A673 (cell line): ENCODE results near the gene DGKZ. TPM values are rescaled to one million over a fixed set of nuclear protein-coding genes. Genes with fewer than 3 reads are reported as not detected.

Source experiments
- BruUV-seq: library from RNA; stranded (reverse); fragments of 400-500 nt; replicated peaks from 2 replicates; lab custom pipeline; 2021; lab: Mats Ljungman, UMichigan
- CTCF ChIA-PET: fragments of 300-600 bp; sonication (Branson Sonifier 250); formaldehyde crosslinking; loops from one replicate; lab custom pipeline; 2022; ENCODE audit warnings: antibody characterized with exemption; lab: Charles Lee
- POLR2A ChIA-PET: fragments of 300-600 bp; sonication (Branson Sonifier 250); formaldehyde crosslinking; loops from one replicate; lab custom pipeline; 2022; ENCODE audit warnings: antibody characterized with exemption; ENCODE audit not compliant: low non-redundant PET; lab: Charles Lee
- DNase-seq: peaks from one replicate; pipeline ENCODE4 v3.0.0-alpha.2; 2015; ENCODE audit warnings: low spot score
- H3K27ac ChIP-seq: fragments of 200-600 bp; sonication (generic); 2 replicates; pipeline ENCODE4 v1.5.1; 2016; ENCODE audit warnings: mixed run types, low read depth, mild to moderate bottlenecking, mixed read lengths, antibody characterized with exemption, low read length; ENCODE audit not compliant: poor library complexity, severe bottlenecking
- H3K27me3 ChIP-seq: fragments of 200-600 bp; sonication (generic); replicated peaks from 2 replicates; pipeline ENCODE4 v1.6.1; 2017; ENCODE audit warnings: mixed run types, low read depth, mild to moderate bottlenecking, mixed read lengths, antibody characterized with exemption, low read length; ENCODE audit not compliant: insufficient read depth, poor library complexity
- H3K36me3 ChIP-seq: fragments of 200-600 bp; sonication (generic); 2 replicates; pipeline ENCODE4 v1.6.1; 2016; ENCODE audit warnings: mixed run types, mild to moderate bottlenecking, mixed read lengths, antibody characterized with exemption, low read length; ENCODE audit not compliant: insufficient read depth, poor library complexity, severe bottlenecking
- H3K4me1 ChIP-seq: fragments of 200-600 bp; sonication (generic); 2 replicates; pipeline ENCODE4 v1.6.1; 2017; ENCODE audit warnings: mixed run types, mild to moderate bottlenecking, mixed read lengths, antibody characterized with exemption, low read length; ENCODE audit not compliant: insufficient read depth, poor library complexity, severe bottlenecking
- H3K4me3 ChIP-seq: fragments of 200-600 bp; sonication (generic); 2 replicates; pipeline ENCODE4 v1.5.1; 2016; ENCODE audit warnings: low read depth, mixed run types, mild to moderate bottlenecking, mixed read lengths, low read length; ENCODE audit not compliant: poor library complexity, severe bottlenecking
- H3K9me3 ChIP-seq: fragments of 200-600 bp; sonication (generic); 2 replicates; pipeline ENCODE4 v1.6.1; 2016; ENCODE audit warnings: mixed run types, low read depth, mild to moderate bottlenecking, mixed read lengths, antibody characterized with exemption, low read length; ENCODE audit not compliant: poor library complexity, severe bottlenecking
- CTCF ChIP-seq: fragments of 300-800, 200-600 bp; sonication (generic); conservative IDR thresholded peaks from 2 replicates; pipeline ENCODE4 v1.5.1; 2017; ENCODE audit warnings: low read depth, mild to moderate bottlenecking, antibody characterized with exemption, low read length, moderate library complexity, mixed read lengths
- EZH2 ChIP-seq: fragments of 200-600 bp; sonication (generic); IDR thresholded peaks from 2 replicates; pipeline ENCODE4 v1.6.1; 2017; ENCODE audit warnings: borderline replicate concordance, low read depth, mild to moderate bottlenecking, mixed read lengths, antibody characterized with exemption, low read length; ENCODE audit not compliant: poor library complexity, severe bottlenecking
- intact Hi-C: fragments of 100-400 bp; cut with micrococcal nuclease; formaldehyde crosslinking; loops from one replicate; pipeline ENCODE4 v1.10.0; 2022; ENCODE audit not compliant: unreplicated experiment
- total RNA-seq: library from RNA; stranded (reverse); gene quantifications from 2 replicates; pipeline ENCODE4 v1.2.3, GENCODE V29; 2021

Gene DGKZ
- total RNA-seq, 1 experiment from 2014 or later, result 145 TPM

GRCh38 chr11:46327829-46328228, 19.4 kb upstream of the DGKZ start:
- no peak for DNase-seq
- intact Hi-C loops, result no loop called here
- ChIA-PET POLR2A (no interaction called here), CTCF (interaction anchor here (0.6 kb wide), 1 partner anchor 85 kb away, joined by 3 read pairs; no protein-coding TSS in a partner anchor)
- peaks cover 23% of the 10 kb centered on the region for H3K4me1 ChIP-seq
- BruUV-seq, result no TSS peak
- no peak overlapping the region for H3K27ac ChIP-seq
- no peak overlapping the region for H3K4me3 ChIP-seq
- no peaks in the 10 kb centered on the region for H3K36me3 ChIP-seq
- H3K27me3 ChIP-seq, result peaks cover 4% of the 10 kb centered on the region
- TF ChIP-seq CTCF (no peak), EZH2 (no peak)
- no peaks in the 10 kb centered on the region for H3K9me3 ChIP-seq

- Histone ChIP-seq H3K27ac (no peak overlapping the region), H3K4me3 (no peak overlapping the region), H3K4me1 (peaks cover 28% of the 10 kb centered on the region), H3K9me3 (no peaks in the 10 kb centered on the region), H3K27me3 (peaks cover 14% of the 10 kb centered on the region), H3K36me3 (no peaks in the 10 kb centered on the region)
- ChIA-PET CTCF (interaction anchor here (0.5 to 1.3 kb wide), 5 partner anchors 15 to 40 kb away, joined by 3 to 5 read pairs (median 4); partner anchors contain the start of gene DGKZ), POLR2A (interaction anchor here (1.6 kb wide), 1 partner anchor 87 kb away, joined by 5 read pairs; no protein-coding TSS in a partner anchor)
- no peak for DNase-seq
- intact Hi-C loops, result loop anchor here (5.0 kb wide), 1 partner anchor 48 kb away; no protein-coding TSS in a partner anchor
- no peak for TF ChIP-seq CTCF
- TF ChIP-seq EZH2, result no peak
- no TSS peak for BruUV-seq
These were observed 17.1 kb upstream of the DGKZ start for GRCh38 chr11:46330154-46330553.

GRCh38 chr11:46330563-46331281, 16.5 kb upstream of the DGKZ start:
- Histone ChIP-seq H3K4me1 (peaks cover 33% of the 10 kb centered on the region), H3K36me3 (no peaks in the 10 kb centered on the region), H3K27ac (no peak overlapping the region), H3K27me3 (peaks cover 14% of the 10 kb centered on the region), H3K9me3 (no peaks in the 10 kb centered on the region), H3K4me3 (no peak overlapping the region)
- no TSS peak for BruUV-seq
- intact Hi-C loops, result loop anchor here (5.0 kb wide), 1 partner anchor 48 kb away; no protein-coding TSS in a partner anchor
- peak; percentile 67 for DNase-seq
- POLR2A ChIA-PET, result interaction anchor here (0.6 to 1.6 kb wide), 2 partner anchors 10 to 87 kb away, joined by 3 to 5 read pairs; no protein-coding TSS in a partner anchor
- CTCF ChIA-PET, result interaction anchor here (0.5 to 1.3 kb wide), 7 partner anchors 16 to 121 kb away, joined by 3 to 5 read pairs (median 5); partner anchors contain the start of genes CHRM4 and DGKZ
- TF ChIP-seq EZH2, result no peak
- TF ChIP-seq CTCF, result no peak
